Measurements from ENCODE around the gene SFTPB.
"Not testable (repeated sequence)": the region's sequence is repeated elsewhere in the genome, so short reads cannot be mapped to it uniquely, and the experiment has no call there.

Gene SFTPB

GRCh38 chr2:85659324-85659981 is 8.5 kb downstream of the SFTPB start:
- H3K4me3 ChIP-seq (ENCODE audit: low read length), result no peak overlapping the region
- H3K9ac ChIP-seq (ENCODE audit: low read length), result no peak overlapping the region
- H3K9me3 ChIP-seq (ENCODE audit: insufficient read depth, low read length), result no peaks in the 10 kb centered on the region
- no peak overlapping the region for H3K4me2 ChIP-seq (ENCODE audit: low read length)
- H2AFZ ChIP-seq (ENCODE audit: low read depth, low read length), result no peak overlapping the region
- H3K4me1 ChIP-seq (ENCODE audit: low read length), result no peaks in the 10 kb centered on the region
- TF ChIP-seq EZH2phosphoT487 (IDR thresholded peaks at IDR 0.05; ENCODE audit: low read depth) (no peak), CTCF (IDR thresholded peaks at IDR 0.05; ENCODE audit: low read depth, low read length) (no peak)
- H4K20me1 ChIP-seq (ENCODE audit: insufficient read depth, low read length), result no peaks in the 10 kb centered on the region
- no peak overlapping the region for H3K27ac ChIP-seq (ENCODE audit: low read length)
- no peaks in the 10 kb centered on the region for H3K79me2 ChIP-seq (ENCODE audit: low read length)
- H3K27me3 ChIP-seq (ENCODE audit: low read depth, low read length), result no peaks in the 10 kb centered on the region
- H3K36me3 ChIP-seq (replicated peaks; ENCODE audit: low read depth, low read length), result no peaks in the 10 kb centered on the region

DNA sequence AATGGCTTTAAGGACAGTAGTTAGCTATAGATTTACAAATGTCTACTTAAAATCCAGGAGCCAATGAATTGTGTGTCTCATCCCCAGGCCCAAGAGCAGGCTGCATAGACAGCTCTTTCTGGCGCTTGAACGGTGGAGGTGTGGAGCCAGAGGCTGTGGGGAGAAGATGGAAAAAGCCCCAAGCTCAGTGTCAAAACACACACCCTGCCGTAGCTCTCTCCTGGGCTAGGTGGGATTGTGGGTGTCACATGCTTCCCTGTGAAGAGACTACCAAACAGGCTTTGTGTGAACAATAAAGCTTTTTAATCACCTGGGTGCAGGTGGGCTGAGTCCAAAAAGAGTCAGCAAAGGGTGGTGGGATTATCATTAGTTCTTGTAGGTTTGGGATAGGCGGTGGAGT is 10.6 kb downstream of the SFTPB start:
- H3K27ac ChIP-seq (ENCODE audit: low read length); H3K4me3 ChIP-seq (ENCODE audit: low read length); H4K20me1 ChIP-seq (ENCODE audit: insufficient read depth, low read length); H3K9me3 ChIP-seq (ENCODE audit: insufficient read depth, low read length); H3K36me3 ChIP-seq (replicated peaks; ENCODE audit: low read depth, low read length); H2AFZ ChIP-seq (ENCODE audit: low read depth, low read length); H3K4me2 ChIP-seq (ENCODE audit: low read length); H3K4me1 ChIP-seq (ENCODE audit: low read length); H3K9ac ChIP-seq (ENCODE audit: low read length); H3K27me3 ChIP-seq (ENCODE audit: low read depth, low read length); H3K79me2 ChIP-seq (ENCODE audit: low read length): not testable (repeated sequence)

GRCh38 chr2:85656468-85656867 is 11.5 kb downstream of the SFTPB start:
- no peak for TF ChIP-seq CTCF (IDR thresholded peaks at IDR 0.05; ENCODE audit: low read depth, low read length)
- TF ChIP-seq EZH2phosphoT487 (IDR thresholded peaks at IDR 0.05; ENCODE audit: low read depth), result no peak
- peaks cover 14% of the 10 kb centered on the region for H3K36me3 ChIP-seq (replicated peaks; ENCODE audit: low read depth, low read length)
- no peak overlapping the region for H3K27ac ChIP-seq (ENCODE audit: low read length)
- H3K27me3 ChIP-seq (ENCODE audit: low read depth, low read length), result no peaks in the 10 kb centered on the region
- H3K9me3 ChIP-seq (ENCODE audit: insufficient read depth, low read length), result no peaks in the 10 kb centered on the region
- no peaks in the 10 kb centered on the region for H3K79me2 ChIP-seq (ENCODE audit: low read length)
- no peak overlapping the region for H2AFZ ChIP-seq (ENCODE audit: low read depth, low read length)
- H4K20me1 ChIP-seq (ENCODE audit: insufficient read depth, low read length), result no peaks in the 10 kb centered on the region
- no peaks in the 10 kb centered on the region for H3K4me1 ChIP-seq (ENCODE audit: low read length)
- H3K4me3 ChIP-seq (ENCODE audit: low read length), result no peak overlapping the region
- H3K9ac ChIP-seq (ENCODE audit: low read length), result no peak overlapping the region
- no peak overlapping the region for H3K4me2 ChIP-seq (ENCODE audit: low read length)

GRCh38 chr2:85655961-85656417 is 12.0 kb downstream of the SFTPB start:
- no peak overlapping the region for H3K4me3 ChIP-seq (ENCODE audit: low read length)
- H3K9ac ChIP-seq (ENCODE audit: low read length), result no peak overlapping the region
- H3K4me1 ChIP-seq (ENCODE audit: low read length), result no peaks in the 10 kb centered on the region
- H3K4me2 ChIP-seq (ENCODE audit: low read length), result no peak overlapping the region
- no peaks in the 10 kb centered on the region for H3K27me3 ChIP-seq (ENCODE audit: low read depth, low read length)
- H3K9me3 ChIP-seq (ENCODE audit: insufficient read depth, low read length), result no peaks in the 10 kb centered on the region
- peaks cover 18% of the 10 kb centered on the region for H3K36me3 ChIP-seq (replicated peaks; ENCODE audit: low read depth, low read length)
- H4K20me1 ChIP-seq (ENCODE audit: insufficient read depth, low read length), result no peaks in the 10 kb centered on the region
- H3K79me2 ChIP-seq (ENCODE audit: low read length), result no peaks in the 10 kb centered on the region
- H2AFZ ChIP-seq (ENCODE audit: low read depth, low read length), result no peak overlapping the region
- H3K27ac ChIP-seq (ENCODE audit: low read length), result no peak overlapping the region
- TF ChIP-seq EZH2phosphoT487 (IDR thresholded peaks at IDR 0.05; ENCODE audit: low read depth), result no peak
- no peak for TF ChIP-seq CTCF (IDR thresholded peaks at IDR 0.05; ENCODE audit: low read depth, low read length)
